Tibial nerve (tissue), 4 donors: ENCODE data around the gene SLC28A3.

Source experiments
- CTCF ChIP-seq, 5 experiments: fragments of 200-600 bp in 3 of 5; fragments of 450-650 bp in 2 of 5; sonication (generic) in 3 of 5; IDR thresholded peaks; one replicate each; pipeline ENCODE4 v1.5.1; 2016 to 2019; ENCODE audit warnings: antibody characterized with exemption in 5 of 5, mild to moderate bottlenecking in 3 of 5, moderate library complexity in 2 of 5
- EP300 ChIP-seq, 2 donors: sonication (generic); formaldehyde crosslinking; IDR thresholded peaks; one replicate each; pipeline ENCODE4 v1.6.1; 2017; ENCODE audit warnings: antibody characterized with exemption in 2 of 2, mild to moderate bottlenecking in 1 of 2
- POLR2A ChIP-seq, 2 donors: fragments of 450-650 bp; IDR thresholded peaks; one replicate each; pipeline ENCODE4 v1.6.1; 2017; ENCODE audit warnings: antibody characterized with exemption in 2 of 2, mild to moderate bottlenecking in 2 of 2, moderate library complexity in 2 of 2

- TF ChIP-seq CTCF (IDR thresholded peaks at IDR 0.05) (no peak), POLR2A (IDR thresholded peaks at IDR 0.05) (no peak), EP300 (IDR thresholded peaks at IDR 0.05) (no peak)
These were observed 29.7 kb downstream of the SLC28A3 start for GRCh38 chr9:84310883-84311282.
